ENCODE measurements around the gene EYA3.

The EYA3 gene

GRCh38 chr1:27967106-27967883 is 121.1 kb downstream of the EYA3 start:
- DNase-seq, result no peak

- DNase-seq, result no peak
Measured at GRCh38 chr1:27966402-27967105, 121.9 kb downstream of the EYA3 start.

- DNase-seq, result no peak
Measured at GRCh38 chr1:27963393-27963792, 125.0 kb downstream of the EYA3 start.

- DNase-seq, result no peak
Measured at GRCh38 chr1:27961646-27962221, 126.7 kb downstream of the EYA3 start.

GRCh38 chr1:27960762-27961645 is 127.4 kb downstream of the EYA3 start:
- DNase-seq, result no peak

- DNase-seq, result peak; percentile 82
Measured at GRCh38 chr1:27959792-27960603, 128.4 kb downstream of the EYA3 start, which contains the start of gene XKR8. XKR8 (plus strand) TSS chr1:27959973; CDS start chr1:27960070, 97 bp downstream.

- no peak for DNase-seq
Measured at GRCh38 chr1:27958513-27958912, 129.9 kb downstream of the EYA3 start.

GRCh38 chr1:27957655-27958054 is 130.8 kb downstream of the EYA3 start:
- DNase-seq, result no peak

GRCh38 chr1:27956761-27957160 is 131.6 kb downstream of the EYA3 start:
- DNase-seq, result no peak

GRCh38 chr1:27955076-27955475 is 133.3 kb downstream of the EYA3 start:
- DNase-seq, result no peak

- no peak for DNase-seq
Measured at GRCh38 chr1:27954186-27954585, 134.2 kb downstream of the EYA3 start.

- DNase-seq, result no peak
Measured at GRCh38 chr1:27952147-27952546, 136.3 kb downstream of the EYA3 start.

GRCh38 chr1:27951396-27951795 is 137.0 kb downstream of the EYA3 start:
- no peak for DNase-seq

- no peak for DNase-seq
Measured at GRCh38 chr1:27949027-27949426, 139.4 kb downstream of the EYA3 start.

GRCh38 chr1:27945020-27945419 is 143.4 kb downstream of the EYA3 start:
- no peak for DNase-seq

GRCh38 chr1:27941671-27942540 is 146.5 kb downstream of the EYA3 start:
- DNase-seq, result no peak

GRCh38 chr1:27940870-27941560 is 147.4 kb downstream of the EYA3 start:
- no peak for DNase-seq

GRCh38 chr1:27940297-27940696 is 148.1 kb downstream of the EYA3 start:
- DNase-seq, result peak; percentile 44

GRCh38 chr1:27938488-27938887 is 149.9 kb downstream of the EYA3 start:
- no peak for DNase-seq

- DNase-seq, result no peak
Measured at GRCh38 chr1:27937524-27937836, 150.9 kb downstream of the EYA3 start.

- no peak for DNase-seq
Measured at GRCh38 chr1:27936370-27936769, 152.0 kb downstream of the EYA3 start.
